T-helper 2 cell treated with Interferon-gamma antibody and Interleukin-4, amounts not matched to agents 100 ng/mL and 5 ng/mL, for 36 hours (primary cell): ENCODE results near the gene GSTA5. TPM values are rescaled to one million over a fixed set of nuclear protein-coding genes. Genes with fewer than 3 reads are reported as not detected.
"Not testable (repeated sequence)": the region's sequence is repeated elsewhere in the genome, so short reads cannot be mapped to it uniquely, and the experiment has no call there.

ENCODE experiments used
- intact Hi-C: fragments of 100-400 bp; cut with micrococcal nuclease; formaldehyde crosslinking; loops from one replicate; pipeline ENCODE4 v1.15.1; 2023
- total RNA-seq: library from RNA; stranded (reverse); gene quantifications from 2 replicates; pipeline ENCODE4 v1.2.3, GENCODE V29; 2022

Gene GSTA5
- total RNA-seq, 1 donor from 2014 or later = not detected

DNA sequence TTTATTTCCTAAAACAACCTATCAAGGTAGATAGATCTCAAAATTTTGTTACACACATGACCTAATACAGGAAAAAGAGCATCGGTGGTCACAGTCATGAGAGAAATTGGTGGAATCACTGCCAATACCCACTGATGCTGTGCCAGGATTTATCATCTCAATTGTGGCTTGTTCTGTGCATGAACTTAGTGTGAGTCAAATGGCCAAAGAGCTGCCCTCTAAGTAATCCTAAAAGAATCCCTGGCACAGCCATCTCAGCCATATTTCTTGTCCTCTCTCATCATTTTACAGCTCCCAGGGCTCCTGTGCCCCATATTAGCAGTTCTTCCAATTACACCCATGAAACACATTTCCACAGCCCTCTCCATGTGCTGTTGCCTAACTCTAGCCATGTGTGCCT lies 6.1 kb downstream of the GSTA5 start:
- intact Hi-C loops = no loop called here

DNA sequence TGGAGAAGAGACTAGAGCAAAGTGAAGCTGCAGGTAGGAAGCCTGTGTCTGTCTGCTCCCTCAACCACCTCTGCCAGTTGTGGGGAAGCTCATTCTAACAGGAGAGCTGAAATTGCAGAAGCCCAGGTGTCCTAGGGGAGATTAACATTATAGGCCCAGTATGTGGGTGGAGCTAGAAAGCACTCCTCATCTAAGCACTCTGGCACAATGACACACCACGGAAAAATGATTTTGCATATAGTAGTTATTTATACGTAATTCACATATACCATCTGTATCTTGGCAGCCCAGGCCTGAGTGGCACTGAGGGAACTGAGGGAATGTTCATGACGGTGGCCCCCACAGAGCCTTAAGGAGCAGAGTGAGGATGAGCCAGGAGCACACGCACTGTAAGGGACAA lies 9.7 kb downstream of the GSTA5 start:
- intact Hi-C loops = not testable (repeated sequence)

DNA sequence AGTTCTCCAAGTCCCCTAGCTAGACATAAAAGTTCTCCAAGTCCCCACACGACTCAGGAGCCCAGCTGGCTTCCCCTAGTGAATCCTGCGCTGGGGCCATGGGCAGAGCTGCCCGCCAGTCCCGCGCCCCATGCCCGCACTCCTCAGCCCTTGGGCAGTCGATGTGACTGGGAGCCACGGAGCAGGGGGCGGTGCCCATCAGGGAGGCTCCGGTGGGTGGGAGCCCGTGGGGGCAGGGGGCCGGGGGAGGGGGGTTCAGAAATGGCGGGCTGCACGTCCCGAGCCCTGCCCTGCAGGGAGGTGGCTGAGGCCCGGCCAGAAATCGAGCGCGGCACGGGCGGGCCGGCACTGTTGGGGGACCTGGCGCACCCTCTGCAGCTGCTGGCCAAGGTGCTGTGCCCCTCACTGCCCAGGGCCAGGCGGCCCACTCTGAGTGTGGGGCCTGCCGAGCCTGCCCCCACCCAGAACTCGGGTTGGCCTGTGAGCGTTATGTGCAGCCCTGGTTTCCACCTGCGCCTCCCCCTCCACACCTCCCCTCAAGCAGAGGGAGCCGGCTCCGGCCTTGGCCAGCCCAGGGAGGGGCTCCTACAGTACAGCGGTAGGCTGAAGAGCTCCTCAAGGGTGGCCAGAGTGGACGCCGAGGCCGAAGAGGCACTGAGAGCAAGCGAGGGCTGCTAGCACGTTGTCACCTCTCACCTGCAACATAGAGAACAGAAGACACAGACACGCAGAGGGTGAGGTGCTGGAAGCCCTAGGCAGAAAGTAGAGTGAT lies 11.4 kb downstream of the GSTA5 start:
- intact Hi-C loops = no loop called here

- intact Hi-C loops = not testable (repeated sequence)
Observed at GRCh38 chr6:52828621-52829020, 12.0 kb downstream of the GSTA5 start.

DNA sequence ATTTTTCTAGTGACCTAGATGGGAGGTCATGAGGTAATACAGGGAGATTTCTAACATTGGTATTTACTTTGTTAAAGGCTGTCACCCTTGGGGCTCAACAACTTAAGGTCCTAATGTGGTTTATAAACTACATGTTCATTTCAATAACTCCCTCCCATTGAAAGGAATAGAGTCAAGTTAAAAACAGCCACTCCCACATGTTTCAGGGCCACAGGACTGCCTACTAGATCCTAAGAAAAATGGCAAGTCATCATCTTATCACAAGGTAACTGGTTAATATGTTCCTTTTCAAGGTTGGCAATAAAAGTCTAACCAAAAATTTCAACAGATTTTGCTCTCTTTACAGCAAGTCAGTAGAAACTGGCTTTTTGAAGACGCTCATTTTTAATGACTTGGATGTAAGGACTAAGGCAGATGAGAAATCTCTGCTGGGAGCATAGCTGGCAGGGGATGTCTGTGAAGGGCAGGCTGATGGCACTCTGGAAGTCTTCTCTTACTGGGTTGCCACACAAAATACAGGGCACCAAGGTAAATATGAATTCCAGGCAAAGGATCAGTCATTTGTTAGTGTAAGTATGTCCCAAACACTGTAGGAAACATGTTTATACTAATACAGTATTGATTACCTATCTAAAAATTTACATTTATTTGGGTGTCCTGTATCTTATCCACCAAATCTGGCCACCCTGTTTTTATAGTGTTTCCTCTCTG lies 13.4 kb downstream of the GSTA5 start:
- intact Hi-C loops = not testable (repeated sequence)

- intact Hi-C loops = no loop called here
Observed at GRCh38 chr6:52826513-52826912, 14.1 kb downstream of the GSTA5 start.

DNA sequence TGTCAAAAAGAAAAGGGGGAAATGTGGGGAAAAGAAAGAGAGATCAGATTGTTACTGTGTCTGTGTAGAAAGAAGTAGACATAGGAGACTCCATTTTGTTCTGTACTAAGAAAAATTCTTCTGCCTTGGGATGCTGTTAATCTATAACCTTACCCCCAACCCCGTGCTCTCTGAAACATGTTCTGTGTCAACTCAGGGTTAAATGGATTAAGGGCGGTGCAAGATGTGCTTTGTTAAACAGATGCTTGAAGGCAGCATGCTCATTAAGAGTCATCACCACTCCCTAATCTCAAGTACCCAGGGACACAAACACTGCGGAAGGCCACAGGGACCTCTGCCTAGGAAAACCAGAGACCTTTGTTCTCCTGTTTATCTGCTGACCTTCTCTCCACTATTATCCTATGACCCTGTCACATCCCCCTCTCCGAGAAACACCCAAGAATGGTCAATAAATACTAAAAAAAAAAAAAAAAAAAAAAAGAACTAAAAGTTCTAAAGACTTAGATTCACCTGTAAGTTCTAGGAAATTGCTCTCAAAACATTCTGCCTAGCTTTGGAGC lies 14.6 kb downstream of the GSTA5 start:
- intact Hi-C loops = not testable (repeated sequence)

GRCh38 chr6:52825270-52825793 lies 15.3 kb downstream of the GSTA5 start:
- intact Hi-C loops = not testable (repeated sequence)

DNA sequence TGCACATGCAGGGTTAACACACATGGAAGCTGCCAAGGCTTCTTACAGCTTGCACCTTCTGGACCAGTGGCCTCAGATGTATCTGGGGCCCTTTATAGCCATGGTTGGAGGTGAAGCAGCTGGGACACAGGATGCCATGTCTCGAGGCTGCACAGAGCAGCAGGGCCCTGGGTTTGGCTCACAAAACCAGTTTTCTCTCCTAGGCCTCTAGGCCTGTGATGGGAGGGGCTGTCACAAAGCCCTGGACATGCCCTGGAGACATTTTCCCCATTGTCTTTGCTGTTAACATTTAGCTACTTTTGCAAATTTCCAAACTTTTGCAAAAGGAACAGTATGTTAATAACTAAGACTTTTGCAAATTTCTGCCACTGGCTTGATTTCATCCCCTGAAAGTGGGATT lies 18.8 kb downstream of the GSTA5 start:
- intact Hi-C loops = no loop called here

DNA sequence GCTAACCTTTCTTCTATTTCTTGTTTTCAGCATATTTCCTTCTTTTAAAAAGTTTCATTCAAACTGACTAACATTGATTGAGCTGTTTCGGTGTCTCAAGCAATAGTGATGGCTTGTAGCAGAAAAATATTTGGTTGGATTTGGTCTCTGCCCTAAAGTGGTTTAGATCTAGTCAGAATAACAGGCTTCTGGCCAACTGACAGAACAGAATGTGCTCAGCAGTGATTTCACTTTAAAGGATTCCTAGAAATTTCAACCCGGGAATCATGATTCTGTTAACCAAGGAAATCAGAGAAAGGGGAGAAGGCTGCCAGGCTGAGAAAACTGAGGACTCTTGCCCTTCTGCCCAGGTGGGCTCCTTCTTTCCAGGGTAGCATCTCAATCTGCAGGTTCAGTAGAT lies 20.4 kb downstream of the GSTA5 start:
- intact Hi-C loops = no loop called here

GRCh38 chr6:52815167-52816092 lies 25.2 kb downstream of the GSTA5 start:
- intact Hi-C loops = no loop called here

DNA sequence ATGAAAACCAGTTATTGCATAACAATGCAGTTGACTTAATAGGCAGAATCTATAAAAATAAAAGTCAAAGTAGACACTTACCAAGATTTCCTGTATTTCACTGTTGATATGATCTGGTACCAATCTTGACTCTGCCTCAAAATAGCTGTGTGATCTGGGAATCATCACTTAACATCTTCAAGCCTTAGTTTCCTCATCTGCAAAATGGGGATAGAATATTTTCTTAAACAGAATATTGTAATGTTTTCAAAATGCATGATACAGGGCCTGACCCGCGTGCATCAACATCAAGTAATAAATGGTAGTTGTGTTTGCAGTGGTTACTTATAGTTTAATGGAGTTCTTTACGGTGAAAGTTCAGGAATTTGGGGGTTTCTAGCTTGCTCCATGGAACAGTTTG lies 26.1 kb downstream of the GSTA5 start:
- intact Hi-C loops = not testable (repeated sequence)

DNA sequence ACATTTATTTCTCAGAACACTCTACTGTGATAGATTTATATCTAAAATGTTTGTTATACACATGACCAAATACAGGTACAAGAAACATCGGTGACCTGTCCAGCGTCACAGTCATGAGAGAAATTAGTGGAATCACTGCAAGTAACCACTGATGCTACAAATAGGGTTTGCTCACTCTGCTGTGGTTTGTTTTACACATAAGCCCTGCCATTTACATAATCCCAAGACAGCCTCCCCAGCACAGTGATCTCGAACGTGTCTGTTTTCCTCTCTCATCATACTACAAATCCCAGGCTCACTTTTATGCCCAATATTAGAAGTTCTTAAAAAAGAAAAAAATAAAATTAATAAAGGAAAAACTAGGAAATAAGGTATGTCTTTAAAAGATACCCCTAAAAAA lies 30.8 kb downstream of the GSTA5 start:
- intact Hi-C loops = not testable (repeated sequence)

DNA sequence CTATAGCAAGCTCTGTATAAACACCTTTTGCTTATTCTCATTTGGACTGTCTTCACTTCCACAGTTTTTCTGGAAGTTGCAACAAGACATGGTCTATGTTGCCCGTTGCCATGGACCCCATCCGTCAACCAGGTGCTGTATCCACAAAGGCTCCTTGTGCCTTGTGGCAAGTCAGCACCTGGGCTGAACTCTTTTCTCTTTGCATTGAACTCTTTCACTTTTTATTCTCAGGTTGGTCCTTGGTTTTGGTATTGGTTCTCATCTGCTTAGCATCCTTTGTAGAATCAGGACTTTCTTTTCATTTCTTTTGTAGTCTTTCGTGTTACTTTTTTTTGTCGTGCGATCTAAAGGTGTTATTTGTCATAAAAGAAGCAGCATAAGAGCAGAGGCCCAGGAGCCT lies 32.0 kb downstream of the GSTA5 start:
- intact Hi-C loops = no loop called here

GRCh38 chr6:52803668-52804255 lies 36.9 kb downstream of the GSTA5 start, which contains the start of gene GSTA1:
GSTA1 (minus strand) TSS chr6:52803816; CDS start chr6:52799267, 4,549 bp downstream.
- intact Hi-C loops = not testable (repeated sequence)

- intact Hi-C loops = no loop called here
Observed at GRCh38 chr6:52802806-52803205, 37.8 kb downstream of the GSTA5 start.

GRCh38 chr6:52801188-52801841 lies 39.3 kb downstream of the GSTA5 start:
- intact Hi-C loops = no loop called here

GRCh38 chr6:52799272-52799671 lies 41.3 kb downstream of the GSTA5 start:
- intact Hi-C loops = not testable (repeated sequence)

GRCh38 chr6:52794366-52794765 lies 46.2 kb downstream of the GSTA5 start:
- intact Hi-C loops = not testable (repeated sequence)

DNA sequence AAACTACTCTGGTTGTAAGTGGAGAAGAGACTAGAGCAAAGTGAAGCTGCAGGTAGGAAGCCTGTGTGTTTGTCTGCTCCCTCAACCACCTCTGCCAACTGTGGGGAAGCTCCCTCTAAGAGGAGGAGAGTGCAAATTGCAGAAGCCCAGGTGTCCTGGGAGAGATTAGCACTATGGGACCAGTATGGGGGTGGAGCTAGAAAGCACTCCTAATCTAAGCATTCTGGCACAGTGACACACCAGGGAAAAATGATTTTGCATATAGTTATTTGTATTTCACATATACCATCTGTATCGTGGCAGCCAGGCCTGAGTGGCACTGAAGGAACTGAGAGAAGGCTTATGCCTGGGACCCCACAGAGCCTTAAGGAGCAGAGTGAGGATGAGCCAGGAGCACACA lies 49.8 kb downstream of the GSTA5 start:
- intact Hi-C loops = no loop called here
